ENCODE data around the gene VAMP1. TPM values are rescaled to one million over a fixed set of nuclear protein-coding genes. Genes with fewer than 3 reads are reported as not detected.

Gene VAMP1
- total RNA-seq, 1 experiment from 2014 or later = 11.2 TPM

- Histone ChIP-seq H3K27me3 (ENCODE audit: control insufficient read depth, insufficient read depth, low read length) (no peaks in the 10 kb centered on the region), H3K4me3 (ENCODE audit: low read depth in 2 of 2, low read length in 2 of 2) (no peak overlapping the region), H3K9me3 (ENCODE audit: control insufficient read depth, insufficient read depth, low read depth, low read length) (no peaks in the 10 kb centered on the region), H3K36me3 (ENCODE audit: control insufficient read depth, insufficient read depth, low read length) (no peaks in the 10 kb centered on the region), H3K4me1 (ENCODE audit: control insufficient read depth, insufficient read depth, low read length) (no peaks in the 10 kb centered on the region), H3K27ac (ENCODE audit: low read length) (no peak overlapping the region)
- POLR2A ChIA-PET = interaction anchor here (0.6 to 0.7 kb wide), 4 partner anchors 14 to 264 kb away, joined by 5 to 9 read pairs (median 6); partner anchors contain the start of gene NOP2
- BruUV-seq (replicated peaks) = no TSS peak
- TF ChIP-seq TCF7L2 (IDR thresholded peaks at IDR 0.05; ENCODE audit: low read depth, low read length) = no peak
- TF ChIP-seq CTCF (IDR thresholded peaks at IDR 0.05) = no peak
- TF ChIP-seq POLR2AphosphoS5 (IDR thresholded peaks at IDR 0.05; ENCODE audit: low read depth, low read length) = no peak
- no peak for TF ChIP-seq REST (IDR thresholded peaks at IDR 0.05; ENCODE audit: insufficient read depth in 1 of 2, low read depth in 2 of 2, low read length in 1 of 2)
- TF ChIP-seq SIN3A (IDR thresholded peaks at IDR 0.05; ENCODE audit: borderline replicate concordance, insufficient read depth, low read depth, low read length) = no peak
- ATAC-seq (no peak), DNase-seq (ENCODE audit: low read depth, low spot score) (no peak)
- in situ Hi-C loops (cut with HindIII; ENCODE audit: low pct_unique_long_range_greater_than_20kb, low sequenced_read_pairs) (no loop called here), intact Hi-C loops (cut with micrococcal nuclease; ENCODE audit: unreplicated experiment) (no loop called here)
- CTCF ChIA-PET = interaction anchor here (0.6 kb wide), 3 partner anchors 23 to 100 kb away, joined by 3 to 6 read pairs (median 4); no protein-coding TSS in a partner anchor
Measured at GRCh38 chr12:6442836-6443235, 27.6 kb downstream of the VAMP1 start.

- ChIA-PET CTCF (no interaction called here), POLR2A (no interaction called here)
- no peaks in the 10 kb centered on the region for H3K4me1 ChIP-seq (ENCODE audit: control insufficient read depth, insufficient read depth, low read length)
- no peaks in the 10 kb centered on the region for H3K27me3 ChIP-seq (ENCODE audit: control insufficient read depth, insufficient read depth, low read length)
- no peak overlapping the region for H3K4me3 ChIP-seq (ENCODE audit: low read depth in 2 of 2, low read length in 2 of 2)
- in situ Hi-C loops (cut with HindIII; ENCODE audit: low pct_unique_long_range_greater_than_20kb, low sequenced_read_pairs) (no loop called here), intact Hi-C loops (cut with micrococcal nuclease; ENCODE audit: unreplicated experiment) (no loop called here)
- no TSS peak for BruUV-seq (replicated peaks)
- ATAC-seq (no peak), DNase-seq (ENCODE audit: low read depth, low spot score) (no peak)
- TF ChIP-seq CTCF (IDR thresholded peaks at IDR 0.05) (no peak), SIN3A (IDR thresholded peaks at IDR 0.05; ENCODE audit: borderline replicate concordance, insufficient read depth, low read depth, low read length) (no peak), TCF7L2 (IDR thresholded peaks at IDR 0.05; ENCODE audit: low read depth, low read length) (no peak), REST (IDR thresholded peaks at IDR 0.05; ENCODE audit: insufficient read depth in 1 of 2, low read depth in 2 of 2, low read length in 1 of 2) (no peak)
- H3K9me3 ChIP-seq (ENCODE audit: control insufficient read depth, insufficient read depth, low read depth, low read length) = no peaks in the 10 kb centered on the region
- H3K27ac ChIP-seq (ENCODE audit: low read length) = no peak overlapping the region
- H3K36me3 ChIP-seq (ENCODE audit: control insufficient read depth, insufficient read depth, low read length) = no peaks in the 10 kb centered on the region
Measured at GRCh38 chr12:6440391-6440790, 30.1 kb downstream of the VAMP1 start.

Measured in Panc1 (cell line).